DND-41 (cell line): Measurements from ENCODE around the gene PLCD3.

Experiments
- EZH2 ChIP-seq: IDR thresholded peaks from 3 replicates; pipeline ENCODE4 v1.6.1; 2012; ENCODE audit warnings: borderline replicate concordance, low read depth, mild to moderate bottlenecking, moderate library complexity, low read length, inconsistent platforms; ENCODE audit not compliant: severe bottlenecking
- TF ChIP-seq, protein P1 (sequence below): IDR thresholded peaks from 2 replicates; pipeline ENCODE4 v1.5.1; 2012; ENCODE audit warnings: borderline replicate concordance, low read length, moderate library complexity, mild to moderate bottlenecking; ENCODE audit not compliant: poor library complexity, severe bottlenecking; ENCODE audit errors: extremely low read depth

GRCh38 chr17:45172232-45172540, 39.9 kb upstream of the PLCD3 start:
- TF ChIP-seq, protein P1, sequence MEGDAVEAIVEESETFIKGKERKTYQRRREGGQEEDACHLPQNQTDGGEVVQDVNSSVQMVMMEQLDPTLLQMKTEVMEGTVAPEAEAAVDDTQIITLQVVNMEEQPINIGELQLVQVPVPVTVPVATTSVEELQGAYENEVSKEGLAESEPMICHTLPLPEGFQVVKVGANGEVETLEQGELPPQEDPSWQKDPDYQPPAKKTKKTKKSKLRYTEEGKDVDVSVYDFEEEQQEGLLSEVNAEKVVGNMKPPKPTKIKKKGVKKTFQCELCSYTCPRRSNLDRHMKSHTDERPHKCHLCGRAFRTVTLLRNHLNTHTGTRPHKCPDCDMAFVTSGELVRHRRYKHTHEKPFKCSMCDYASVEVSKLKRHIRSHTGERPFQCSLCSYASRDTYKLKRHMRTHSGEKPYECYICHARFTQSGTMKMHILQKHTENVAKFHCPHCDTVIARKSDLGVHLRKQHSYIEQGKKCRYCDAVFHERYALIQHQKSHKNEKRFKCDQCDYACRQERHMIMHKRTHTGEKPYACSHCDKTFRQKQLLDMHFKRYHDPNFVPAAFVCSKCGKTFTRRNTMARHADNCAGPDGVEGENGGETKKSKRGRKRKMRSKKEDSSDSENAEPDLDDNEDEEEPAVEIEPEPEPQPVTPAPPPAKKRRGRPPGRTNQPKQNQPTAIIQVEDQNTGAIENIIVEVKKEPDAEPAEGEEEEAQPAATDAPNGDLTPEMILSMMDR: no peak
- TF ChIP-seq EZH2: no peak
